Transverse colon (tissue), 4 donors: ENCODE data around the gene PLPPR2.

Experiments used
- CTCF ChIP-seq, 5 experiments: fragments of 200-600 bp in 3 of 5; fragments of 450-650 bp in 2 of 5; sonication (generic) in 3 of 5; IDR thresholded peaks; 1 replicate in 2 of 5; 2 replicates in 3 of 5; pipeline ENCODE4 v1.5.1; 2016 to 2017; ENCODE audit warnings: antibody characterized with exemption in 5 of 5, inconsistent platforms in 3 of 5, mild to moderate bottlenecking in 2 of 5, moderate library complexity in 1 of 5
- EP300 ChIP-seq: sonication (generic); formaldehyde crosslinking; IDR thresholded peaks from one replicate; pipeline ENCODE4 v1.6.1; 2017; ENCODE audit warnings: antibody characterized with exemption, low read depth
- POLR2A ChIP-seq: fragments of 450-650 bp; IDR thresholded peaks from one replicate; pipeline ENCODE4 v1.6.1; 2016; ENCODE audit warnings: antibody characterized with exemption, mild to moderate bottlenecking, moderate library complexity
- POLR2AphosphoS5 ChIP-seq, 3 donors: sonication (generic); formaldehyde crosslinking; IDR thresholded peaks; one replicate each; pipeline ENCODE4 v1.6.1; 2016; ENCODE audit warnings: antibody characterized with exemption in 3 of 3

DNA sequence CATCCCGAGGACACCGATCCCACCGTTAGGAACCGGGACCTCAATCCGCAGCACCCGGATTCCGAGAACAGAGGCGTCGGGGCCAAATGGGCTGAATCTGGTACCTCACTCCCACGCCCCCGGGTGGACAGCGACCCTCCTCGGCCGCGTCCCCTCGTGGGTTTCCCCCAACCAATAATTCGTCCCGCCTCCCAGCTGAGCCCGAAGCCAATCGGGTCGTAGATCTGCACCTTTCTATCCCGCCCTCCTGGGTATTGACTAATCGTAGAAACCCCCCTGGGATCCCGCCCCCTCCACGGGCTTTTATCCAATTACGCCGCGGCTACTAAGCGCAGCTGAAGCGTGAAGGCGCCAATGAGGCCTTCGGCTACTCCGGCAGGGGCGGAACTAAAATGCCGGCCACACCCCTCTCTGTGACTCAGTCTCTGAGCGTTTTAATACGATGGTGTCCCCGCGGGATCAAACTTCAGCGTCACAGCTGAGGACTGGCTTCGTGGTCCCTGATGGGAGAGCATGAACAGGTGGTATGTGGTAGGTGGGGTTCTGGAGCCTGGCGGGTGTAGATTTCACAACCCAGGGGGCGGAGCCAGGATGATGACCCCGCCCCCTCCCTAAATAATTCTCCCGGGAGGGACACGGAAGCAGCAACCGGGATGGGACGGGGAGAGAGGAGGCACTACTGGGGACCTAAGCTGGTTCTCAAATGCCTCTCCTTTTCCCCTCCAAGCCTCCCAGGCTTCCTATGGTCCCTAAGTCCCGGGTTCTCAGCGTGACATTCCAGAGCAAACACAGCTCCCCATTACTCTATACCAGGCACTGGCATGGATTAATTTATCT, 8.9 kb upstream of the PLPPR2 start, which contains the start of the genes CCDC159 and TMEM205:
- peak in 2 of 5 experiments; percentile 7 to 15 for TF ChIP-seq CTCF (IDR thresholded peaks at IDR 0.05)
- peak; percentile 61 for TF ChIP-seq POLR2A
- no peak for TF ChIP-seq EP300
- TF ChIP-seq POLR2AphosphoS5 (IDR thresholded peaks at IDR 0.05) = peak; percentile 76 to 89 (median 82)
